ENCODE measurements around the gene BCL2.

- TF ChIP-seq CTCF (IDR thresholded peaks at IDR 0.05) (no peak), POLR2A (IDR thresholded peaks at IDR 0.05) (no peak)
Observed at GRCh38 chr18:63313396-63313917, 6.1 kb downstream of the BCL2 start.
